Neural cell (in vitro differentiated cells): Measurements from ENCODE around the gene EEF1A2. TPM values are rescaled to one million over a fixed set of nuclear protein-coding genes. Genes with fewer than 3 reads are reported as not detected.

ENCODE experiments used
- H2AFZ ChIP-seq: fragments of 200-600, 300-800 bp; sonication (generic), shearing (Covaris generic); 2 replicates; pipeline ENCODE4 v1.6.0; 2014; ENCODE audit warnings: low read depth, mild to moderate bottlenecking, antibody characterized with exemption, low read length, moderate library complexity
- H3F3A ChIP-seq: fragments of 200-600 bp; shearing (Covaris generic); 2 replicates; pipeline ENCODE4 v1.6.1; 2016; ENCODE audit warnings: mild to moderate bottlenecking, moderate library complexity, mixed read lengths, antibody characterized with exemption, low read length; ENCODE audit not compliant: insufficient read depth, poor library complexity, severe bottlenecking
- H3K27ac ChIP-seq: fragments of 200-600, 300-800 bp; sonication (generic), shearing (Covaris generic); 2 replicates; pipeline ENCODE4 v1.5.1; 2014; ENCODE audit warnings: mild to moderate bottlenecking, low read length, moderate library complexity
- H3K27me3 ChIP-seq: fragments of 300-800, 200-600 bp; sonication (generic), shearing (Covaris generic); 2 replicates; pipeline ENCODE4 v1.6.0; 2014; ENCODE audit warnings: mild to moderate bottlenecking, low read depth, low read length, moderate library complexity; ENCODE audit not compliant: insufficient read depth
- H3K36me3 ChIP-seq: fragments of 300-800, 200-600 bp; sonication (generic), shearing (Covaris generic); 2 replicates; pipeline ENCODE4 v1.5.1; 2014; ENCODE audit warnings: mild to moderate bottlenecking, antibody characterized with exemption, low read length, moderate library complexity; ENCODE audit not compliant: insufficient read depth
- H3K4me2 ChIP-seq: fragments of 300-800, 200-600 bp; sonication (generic), shearing (Covaris generic); 2 replicates; pipeline ENCODE4 v1.6.0; 2014; ENCODE audit warnings: mild to moderate bottlenecking, low read length
- H3K4me3 ChIP-seq: fragments of 300-800, 200-600 bp; sonication (generic), shearing (Covaris generic); 2 replicates; pipeline ENCODE4 v1.5.1; 2014; ENCODE audit warnings: mild to moderate bottlenecking, low read length, moderate library complexity
- H3K79me2 ChIP-seq: fragments of 200-600 bp; shearing (Covaris generic); replicated peaks from 2 replicates; pipeline ENCODE4 v1.6.0; 2014; ENCODE audit warnings: mild to moderate bottlenecking, low read length, moderate library complexity; ENCODE audit not compliant: insufficient read depth
- H3K9ac ChIP-seq: fragments of 300-800, 200-600 bp; sonication (generic), shearing (Covaris generic); 2 replicates; pipeline ENCODE4 v1.6.1; 2016; ENCODE audit warnings: mild to moderate bottlenecking, low read length, mixed read lengths
- H3K9me2 ChIP-seq: fragments of 200-600 bp; shearing (Covaris generic); 2 replicates; pipeline ENCODE4 v1.6.1; 2016; ENCODE audit warnings: mild to moderate bottlenecking, low read length, mixed read lengths; ENCODE audit not compliant: insufficient read depth
- H3K9me3 ChIP-seq: fragments of 200-600, 300-800 bp; sonication (generic), shearing (Covaris generic); 2 replicates; pipeline ENCODE4 v1.6.1; 2016; ENCODE audit warnings: mild to moderate bottlenecking, mixed run types, low read length, moderate library complexity, mixed read lengths
- H4K20me1 ChIP-seq: fragments of 200-600 bp; shearing (Covaris generic); 2 replicates; pipeline ENCODE4 v1.6.1; 2016; ENCODE audit warnings: mild to moderate bottlenecking, mixed run types; ENCODE audit not compliant: insufficient read depth
- EP300 ChIP-seq: fragments of 450-650 bp; conservative IDR thresholded peaks from 2 replicates; pipeline ENCODE4 v1.6.1; 2014; ENCODE audit warnings: antibody characterized with exemption, mild to moderate bottlenecking, moderate library complexity; ENCODE audit not compliant: poor library complexity, severe bottlenecking
- EZH2 ChIP-seq: fragments of 200-600, 300-800 bp; shearing (Covaris generic), sonication (generic); IDR thresholded peaks from 2 replicates; pipeline ENCODE4 v1.6.1; 2014; ENCODE audit warnings: antibody characterized with exemption, low read length, borderline replicate concordance, mild to moderate bottlenecking; ENCODE audit not compliant: insufficient read depth, poor library complexity, severe bottlenecking
- MXI1 ChIP-seq: fragments of 450-650 bp; conservative IDR thresholded peaks from 2 replicates; pipeline ENCODE4 v1.6.1; 2014; ENCODE audit warnings: antibody characterized with exemption, mild to moderate bottlenecking; ENCODE audit not compliant: poor library complexity, severe bottlenecking
- POLR2AphosphoS5 ChIP-seq: IDR thresholded peaks from 2 replicates; pipeline ENCODE4 v1.6.1; 2012
- RAD21 ChIP-seq: fragments of 450-650 bp; conservative IDR thresholded peaks from 2 replicates; pipeline ENCODE4 v1.6.1; 2014; ENCODE audit warnings: antibody characterized with exemption, mild to moderate bottlenecking, moderate library complexity
- SMC3 ChIP-seq: fragments of 450-650 bp; conservative IDR thresholded peaks from 2 replicates; pipeline ENCODE4 v1.6.1; 2014; ENCODE audit warnings: antibody characterized with exemption, mild to moderate bottlenecking, moderate library complexity; ENCODE audit not compliant: poor library complexity
- TAF1 ChIP-seq: IDR thresholded peaks from 2 replicates; pipeline ENCODE4 v1.6.1; 2012; ENCODE audit warnings: low read depth
- polyA plus RNA-seq: library from polyadenylated mRNA; depleted of rRNA; stranded (reverse); fragments of >200 nt; gene quantifications from 2 replicates; pipeline ENCODE4 v1.2.3, GENCODE V29; 2014
- TF ChIP-seq, protein P1 (sequence below): IDR thresholded peaks from 2 replicates; pipeline ENCODE4 v1.6.1; 2012; ENCODE audit warnings: borderline replicate concordance
- TF ChIP-seq, protein P2 (sequence below): fragments of 450-650 bp; IDR thresholded peaks from 2 replicates; pipeline ENCODE4 v1.5.1; 2014; ENCODE audit warnings: antibody characterized with exemption, mild to moderate bottlenecking, moderate library complexity; ENCODE audit not compliant: poor library complexity, severe bottlenecking

Gene EEF1A2
- polyA plus RNA-seq, 1 donor from 2014 or later, result 208 TPM

DNA sequence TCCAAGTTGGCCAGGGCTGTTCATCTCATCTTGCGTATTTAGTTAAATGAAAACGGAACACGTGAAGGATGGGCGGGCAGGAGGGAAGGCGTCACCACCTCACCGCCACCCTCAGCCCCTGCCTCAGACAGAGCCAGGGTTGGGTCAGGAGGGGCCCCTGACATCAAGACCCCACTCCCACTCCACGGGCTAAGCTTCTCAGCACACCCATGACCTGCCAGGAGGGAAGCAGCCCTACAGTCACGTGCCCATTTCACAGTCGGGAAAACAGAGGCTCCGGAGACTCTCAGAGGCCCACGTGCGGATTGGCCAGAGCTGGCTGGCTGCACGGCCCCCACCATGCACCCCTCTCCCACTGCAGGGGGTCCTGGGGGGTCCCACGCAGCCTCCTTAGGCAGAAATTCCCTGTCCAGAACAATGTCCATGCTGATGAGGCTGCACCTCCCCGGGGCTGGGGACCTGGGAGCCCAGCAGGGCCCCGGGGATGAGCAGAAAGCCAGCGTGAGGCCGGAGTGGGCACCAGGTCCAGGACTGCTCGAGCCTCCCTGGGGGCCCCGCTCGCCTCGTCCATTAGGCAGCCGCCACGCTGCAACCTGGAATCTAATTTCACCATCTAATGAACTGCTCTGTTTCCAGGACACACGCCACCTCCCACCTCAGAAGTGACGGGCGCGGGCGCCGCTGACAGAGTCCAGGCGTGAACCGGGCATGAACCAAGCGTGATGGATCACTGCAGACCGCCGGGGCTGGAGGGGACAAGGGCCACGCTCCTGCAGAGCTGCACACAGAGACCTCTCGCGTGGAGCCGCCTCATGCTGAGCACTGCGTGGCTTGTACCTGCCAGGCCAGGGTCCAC lies 42.2 kb downstream of the EEF1A2 start:
- Histone ChIP-seq H2AFZ (no peak overlapping the region), H3K4me2 (no peak overlapping the region), H3K9ac (peak overlapping the region; percentile 81), H3K9me2 (no peaks in the 10 kb centered on the region), H3K27ac (peak overlapping the region; percentile 96), H3K27me3 (no peaks in the 10 kb centered on the region), H3K79me2 (peaks cover 41% of the 10 kb centered on the region), H3K36me3 (no peaks in the 10 kb centered on the region), H3K4me3 (no peak overlapping the region), H3F3A (no peaks in the 10 kb centered on the region), H4K20me1 (no peaks in the 10 kb centered on the region), H3K9me3 (no peaks in the 10 kb centered on the region)
- TF ChIP-seq RAD21, result no peak
- no peak for TF ChIP-seq EP300
- no peak for TF ChIP-seq POLR2AphosphoS5
- TF ChIP-seq MXI1, result no peak
- TF ChIP-seq, protein P1, sequence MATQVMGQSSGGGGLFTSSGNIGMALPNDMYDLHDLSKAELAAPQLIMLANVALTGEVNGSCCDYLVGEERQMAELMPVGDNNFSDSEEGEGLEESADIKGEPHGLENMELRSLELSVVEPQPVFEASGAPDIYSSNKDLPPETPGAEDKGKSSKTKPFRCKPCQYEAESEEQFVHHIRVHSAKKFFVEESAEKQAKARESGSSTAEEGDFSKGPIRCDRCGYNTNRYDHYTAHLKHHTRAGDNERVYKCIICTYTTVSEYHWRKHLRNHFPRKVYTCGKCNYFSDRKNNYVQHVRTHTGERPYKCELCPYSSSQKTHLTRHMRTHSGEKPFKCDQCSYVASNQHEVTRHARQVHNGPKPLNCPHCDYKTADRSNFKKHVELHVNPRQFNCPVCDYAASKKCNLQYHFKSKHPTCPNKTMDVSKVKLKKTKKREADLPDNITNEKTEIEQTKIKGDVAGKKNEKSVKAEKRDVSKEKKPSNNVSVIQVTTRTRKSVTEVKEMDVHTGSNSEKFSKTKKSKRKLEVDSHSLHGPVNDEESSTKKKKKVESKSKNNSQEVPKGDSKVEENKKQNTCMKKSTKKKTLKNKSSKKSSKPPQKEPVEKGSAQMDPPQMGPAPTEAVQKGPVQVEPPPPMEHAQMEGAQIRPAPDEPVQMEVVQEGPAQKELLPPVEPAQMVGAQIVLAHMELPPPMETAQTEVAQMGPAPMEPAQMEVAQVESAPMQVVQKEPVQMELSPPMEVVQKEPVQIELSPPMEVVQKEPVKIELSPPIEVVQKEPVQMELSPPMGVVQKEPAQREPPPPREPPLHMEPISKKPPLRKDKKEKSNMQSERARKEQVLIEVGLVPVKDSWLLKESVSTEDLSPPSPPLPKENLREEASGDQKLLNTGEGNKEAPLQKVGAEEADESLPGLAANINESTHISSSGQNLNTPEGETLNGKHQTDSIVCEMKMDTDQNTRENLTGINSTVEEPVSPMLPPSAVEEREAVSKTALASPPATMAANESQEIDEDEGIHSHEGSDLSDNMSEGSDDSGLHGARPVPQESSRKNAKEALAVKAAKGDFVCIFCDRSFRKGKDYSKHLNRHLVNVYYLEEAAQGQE, result no peak
- no peak for TF ChIP-seq SMC3
- TF ChIP-seq TAF1, result no peak
- TF ChIP-seq, protein P2, sequence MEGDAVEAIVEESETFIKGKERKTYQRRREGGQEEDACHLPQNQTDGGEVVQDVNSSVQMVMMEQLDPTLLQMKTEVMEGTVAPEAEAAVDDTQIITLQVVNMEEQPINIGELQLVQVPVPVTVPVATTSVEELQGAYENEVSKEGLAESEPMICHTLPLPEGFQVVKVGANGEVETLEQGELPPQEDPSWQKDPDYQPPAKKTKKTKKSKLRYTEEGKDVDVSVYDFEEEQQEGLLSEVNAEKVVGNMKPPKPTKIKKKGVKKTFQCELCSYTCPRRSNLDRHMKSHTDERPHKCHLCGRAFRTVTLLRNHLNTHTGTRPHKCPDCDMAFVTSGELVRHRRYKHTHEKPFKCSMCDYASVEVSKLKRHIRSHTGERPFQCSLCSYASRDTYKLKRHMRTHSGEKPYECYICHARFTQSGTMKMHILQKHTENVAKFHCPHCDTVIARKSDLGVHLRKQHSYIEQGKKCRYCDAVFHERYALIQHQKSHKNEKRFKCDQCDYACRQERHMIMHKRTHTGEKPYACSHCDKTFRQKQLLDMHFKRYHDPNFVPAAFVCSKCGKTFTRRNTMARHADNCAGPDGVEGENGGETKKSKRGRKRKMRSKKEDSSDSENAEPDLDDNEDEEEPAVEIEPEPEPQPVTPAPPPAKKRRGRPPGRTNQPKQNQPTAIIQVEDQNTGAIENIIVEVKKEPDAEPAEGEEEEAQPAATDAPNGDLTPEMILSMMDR, result no peak
- TF ChIP-seq EZH2, result no peak

DNA sequence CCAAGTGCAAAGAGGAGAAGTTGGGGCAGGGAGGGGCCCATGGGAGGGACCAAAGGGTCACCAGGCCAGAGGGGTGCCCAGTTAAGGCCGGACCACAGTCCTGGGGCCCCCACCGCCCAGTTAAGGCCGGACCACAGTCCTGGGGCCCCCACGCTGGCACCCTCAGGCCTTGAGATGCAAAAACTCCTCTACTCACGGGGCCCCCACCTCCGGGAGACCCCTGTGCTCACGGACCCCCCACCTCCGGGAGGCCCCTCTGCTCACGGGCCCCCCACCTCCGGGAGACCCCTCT lies 43.4 kb downstream of the EEF1A2 start:
- Histone ChIP-seq H3K79me2 (peaks cover 45% of the 10 kb centered on the region), H2AFZ (no peak overlapping the region), H3K9ac (peak overlapping the region; percentile 81), H3K4me2 (peak overlapping the region; percentile 80), H3K9me2 (no peaks in the 10 kb centered on the region), H4K20me1 (no peaks in the 10 kb centered on the region), H3K9me3 (no peaks in the 10 kb centered on the region), H3K27me3 (no peaks in the 10 kb centered on the region), H3K4me3 (peak overlapping the region; percentile 62), H3K27ac (peak overlapping the region; percentile 96), H3F3A (no peaks in the 10 kb centered on the region), H3K36me3 (no peaks in the 10 kb centered on the region)
- TF ChIP-seq EZH2 (no peak), TAF1 (no peak), MXI1 (no peak), SMC3 (no peak)
- TF ChIP-seq, protein P1, result no peak
